ENCODE measurements around the gene RRM1. TPM values are rescaled to one million over a fixed set of nuclear protein-coding genes. Genes with fewer than 3 reads are reported as not detected.

The RRM1 gene
- total and polyA plus RNA-seq, 2 of the 13 experiments (the other 11 are each of a cell fraction or from before 2014, with no cell fraction given): 17.3 to 108 TPM

GRCh38 chr11:4134806-4135205, 40.2 kb downstream of the RRM1 start:
- in situ Hi-C loops (cut with HindIII; ENCODE audit: extremely low pct_ligation_motif_present, low pct_unique_long_range_greater_than_20kb): no loop called here
- no peak overlapping the region for H3K4me2 ChIP-seq (ENCODE audit: low read depth, low read length)
- H3K4me3 ChIP-seq (replicated peaks in 1 of 3; ENCODE audit: insufficient read depth in 1 of 3, low read depth in 2 of 3, low read length in 3 of 3): no peak overlapping the region
- no peak overlapping the region for H3K9ac ChIP-seq (ENCODE audit: insufficient read depth, low read depth, low read length)
- TF ChIP-seq BCLAF1 (IDR thresholded peaks at IDR 0.05): no peak
- TF ChIP-seq ZNF644 (CRISPR knock-in tag; IDR thresholded peaks at IDR 0.05; ENCODE audit: low read depth): 0 out of 2 replicates have a peak, but pooled peaks have one; percentile 11
- no peak for ATAC-seq
- intact Hi-C loops (cut with micrococcal nuclease; ENCODE audit: unreplicated experiment): no loop called here
- ChIA-PET CTCF (ENCODE audit: low intra/inter-chr PET ratio, low total read pairs) (no interaction called here), POLR2A (no interaction called here)
- no peaks in the 10 kb centered on the region for H4K20me1 ChIP-seq (ENCODE audit: insufficient read depth, low read length)
- no peak overlapping the region for H2AFZ ChIP-seq (ENCODE audit: low read length)
- DNase-seq (ENCODE audit: low spot score): peak; percentile 51
- no peak for FAIRE-seq
- H3K9me3 ChIP-seq (ENCODE audit: low read length): no peaks in the 10 kb centered on the region
- peaks cover 15% of the 10 kb centered on the region for H3K4me1 ChIP-seq (ENCODE audit: insufficient read depth, low read length)
- H3K79me2 ChIP-seq (ENCODE audit: insufficient read depth, low read length): no peaks in the 10 kb centered on the region
- BruUV-seq (replicated peaks): no TSS peak
- H3K27me3 ChIP-seq (ENCODE audit: control insufficient read depth in 1 of 2, insufficient read depth in 2 of 2, low read length in 2 of 2): no peaks in the 10 kb centered on the region
- peaks cover 2 to 47% of the 10 kb centered on the region in 2 experiments; a peak in 3 of 5 replicates for H3K36me3 ChIP-seq (replicated peaks in 1 of 2; ENCODE audit: control insufficient read depth in 1 of 2, insufficient read depth in 2 of 2, low read length in 2 of 2)
- H3K27ac ChIP-seq (ENCODE audit: extremely low read length, insufficient read depth, low read length): no peak overlapping the region

- no peak for DNase-seq (ENCODE audit: low spot score)
- Histone ChIP-seq H3K79me2 (ENCODE audit: insufficient read depth, low read length) (no peaks in the 10 kb centered on the region), H3K4me3 (replicated peaks in 1 of 3; ENCODE audit: insufficient read depth in 1 of 3, low read depth in 2 of 3, low read length in 3 of 3) (no peak overlapping the region), H3K4me1 (ENCODE audit: insufficient read depth, low read length) (peaks cover 15% of the 10 kb centered on the region), H2AFZ (ENCODE audit: low read length) (no peak overlapping the region), H3K27me3 (ENCODE audit: control insufficient read depth in 1 of 2, insufficient read depth in 2 of 2, low read length in 2 of 2) (no peaks in the 10 kb centered on the region), H3K9me3 (ENCODE audit: low read length) (no peaks in the 10 kb centered on the region), H3K36me3 (replicated peaks in 1 of 2; ENCODE audit: control insufficient read depth in 1 of 2, insufficient read depth in 2 of 2, low read length in 2 of 2) (peaks cover 2 to 33% of the 10 kb centered on the region in 2 experiments; a peak in 3 of 5 replicates), H3K27ac (ENCODE audit: extremely low read length, insufficient read depth, low read length) (no peak overlapping the region), H3K4me2 (ENCODE audit: low read depth, low read length) (no peak overlapping the region), H3K9ac (ENCODE audit: insufficient read depth, low read depth, low read length) (no peak overlapping the region), H4K20me1 (ENCODE audit: insufficient read depth, low read length) (no peaks in the 10 kb centered on the region)
- WGBS (ENCODE audit: low lambda C conversion rate): 98% methylated on average over 1 of the region's 1 CpG
- BruUV-seq (replicated peaks): no TSS peak
- ChIA-PET CTCF (ENCODE audit: low intra/inter-chr PET ratio, low total read pairs) (no interaction called here), POLR2A (no interaction called here)
- in situ Hi-C loops (cut with HindIII; ENCODE audit: extremely low pct_ligation_motif_present, low pct_unique_long_range_greater_than_20kb): no loop called here
- intact Hi-C loops (cut with micrococcal nuclease; ENCODE audit: unreplicated experiment): no loop called here
- no peak for ATAC-seq
- no peak for FAIRE-seq
- TF ChIP-seq PAXIP1 (CRISPR knock-in tag; conservative IDR thresholded peaks at IDR 0.05): no peak
- no peak for TF ChIP-seq ZUFSP (CRISPR knock-in tag; IDR thresholded peaks at IDR 0.05; ENCODE audit: borderline replicate concordance)
- no peak for TF ChIP-seq MED1 (CRISPR knock-in tag; IDR thresholded peaks at IDR 0.05)
- no peak for TF ChIP-seq CSRNP2 (CRISPR knock-in tag; conservative IDR thresholded peaks at IDR 0.05; ENCODE audit: low read depth)
- no peak for TF ChIP-seq ZNF598 (CRISPR knock-in tag; IDR thresholded peaks at IDR 0.05; ENCODE audit: borderline replicate concordance)
- TF ChIP-seq MLLT10 (CRISPR knock-in tag; IDR thresholded peaks at IDR 0.05): no peak
- TF ChIP-seq TOE1 (CRISPR knock-in tag; IDR thresholded peaks at IDR 0.05): no peak
Measured at GRCh38 chr11:4138497-4138896, 43.9 kb downstream of the RRM1 start.

All from HepG2 (cell line).